ENCODE measurements around the gene SLC22A6.
"Not testable (repeated sequence)": the region's sequence is repeated elsewhere in the genome, so short reads cannot be mapped to it uniquely, and the experiment has no call there.

SLC22A6 gene

DNA sequence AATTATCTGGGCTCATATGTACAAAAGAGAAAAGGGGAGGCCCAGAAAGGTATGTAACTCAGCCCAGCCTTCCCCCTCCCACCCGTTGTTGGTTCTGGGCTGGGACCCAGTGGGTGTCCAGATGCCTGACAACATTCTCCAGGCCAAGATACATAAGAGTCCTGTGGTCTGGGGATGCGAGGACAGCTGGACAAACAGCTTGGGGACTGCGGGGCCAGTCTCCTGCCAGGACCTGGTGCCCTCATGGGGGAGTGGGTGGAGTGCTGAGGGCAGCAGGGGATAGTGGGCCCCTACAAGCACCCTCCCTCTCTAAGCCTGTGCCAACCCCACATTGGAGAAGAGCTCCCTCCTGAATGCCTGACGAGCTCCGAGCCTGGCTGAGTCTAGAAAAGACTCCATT, 3.5 kb upstream of the SLC22A6 start:
- DNase-seq (ENCODE audit: low read depth, low spot score): no peak

DNA sequence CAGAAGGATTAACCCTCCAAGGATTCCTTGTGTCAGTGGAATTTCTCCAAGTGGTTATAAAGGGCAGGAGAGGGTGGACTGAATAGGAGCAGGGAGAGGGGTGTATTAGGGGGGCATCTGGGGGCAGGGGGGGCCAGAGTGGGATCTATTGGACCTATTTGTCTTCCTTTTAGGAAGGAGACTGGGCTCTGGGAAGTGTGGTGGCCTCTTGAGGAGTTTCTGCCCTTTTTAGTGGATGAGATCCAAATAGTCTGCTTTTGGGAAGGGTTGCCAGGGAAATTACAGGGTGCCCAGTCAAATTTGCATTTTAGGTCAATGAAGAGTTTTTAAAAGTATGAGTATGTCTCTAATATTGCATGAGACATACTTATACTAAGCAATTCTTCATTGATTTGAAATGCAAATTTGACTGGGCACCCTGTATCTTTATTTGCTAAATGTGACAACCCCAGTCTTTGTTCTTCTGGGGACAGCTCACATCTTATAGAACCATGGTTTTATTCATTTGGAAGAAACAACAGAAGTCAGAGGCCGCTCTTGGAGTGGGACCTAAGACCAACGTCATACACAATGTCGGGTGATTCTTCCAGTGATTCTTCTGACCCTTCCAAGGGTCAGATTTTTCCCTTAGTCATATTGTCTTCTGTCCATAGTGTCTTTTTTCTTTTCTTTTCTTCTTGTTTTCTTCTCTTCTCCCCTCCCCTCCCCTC, 429 bp upstream of the SLC22A6 start:
- no peak for DNase-seq (ENCODE audit: low read depth, low spot score)

DNA sequence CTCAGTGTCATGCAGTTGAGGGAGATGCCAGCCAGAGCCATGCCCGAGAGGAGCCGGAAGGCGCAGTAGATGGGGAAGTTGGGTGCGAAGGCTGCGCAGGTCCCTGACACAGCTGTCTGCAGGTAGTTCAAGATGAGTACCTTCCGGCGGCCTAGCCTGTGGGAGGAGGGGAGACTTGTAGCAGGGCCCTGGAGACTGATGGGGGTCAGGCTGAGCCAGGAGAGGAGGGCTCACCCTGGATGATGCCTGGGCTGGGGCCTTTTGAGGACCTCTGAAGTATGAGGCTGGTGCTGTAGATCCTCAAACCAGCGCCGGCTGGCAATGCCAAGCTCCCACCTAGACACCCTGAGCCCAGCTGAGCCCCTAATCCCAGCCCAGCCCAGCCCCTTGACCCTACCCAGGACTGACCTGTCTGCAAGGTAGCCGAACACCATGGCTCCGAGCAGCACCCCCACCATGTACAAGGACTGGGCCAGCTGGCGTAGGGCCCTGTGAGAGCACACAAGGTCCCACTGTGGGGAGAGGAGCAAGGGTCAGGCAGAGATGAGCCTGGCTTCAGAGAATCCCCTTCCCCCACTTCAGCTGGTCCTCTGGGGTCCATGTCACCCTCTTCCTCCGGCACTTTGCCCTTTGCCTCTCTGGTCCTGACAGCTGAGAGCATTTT, 1.1 kb downstream of the SLC22A6 start:
- DNase-seq (ENCODE audit: low read depth, low spot score): no peak

DNA sequence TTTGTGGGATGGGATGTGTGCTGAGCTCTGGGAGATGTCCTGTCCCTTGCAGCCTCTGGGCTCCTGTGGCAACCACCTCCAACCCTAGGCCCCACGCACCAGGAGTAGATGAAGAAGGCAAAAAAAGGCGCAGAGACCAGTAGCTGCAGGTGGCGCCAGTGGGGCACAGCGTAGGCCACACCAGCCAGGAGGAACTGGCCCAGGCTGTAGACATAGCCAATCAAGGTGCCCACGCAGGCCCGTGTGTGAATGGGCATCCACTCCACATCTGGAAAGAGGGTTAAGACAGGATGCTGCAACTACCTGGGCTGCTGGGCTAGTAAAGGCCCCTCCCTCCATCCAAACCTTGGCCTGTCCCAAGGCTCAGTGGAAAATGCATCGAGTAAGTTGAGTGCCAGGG, 3.0 kb downstream of the SLC22A6 start:
- no peak for DNase-seq (ENCODE audit: low read depth, low spot score)

DNA sequence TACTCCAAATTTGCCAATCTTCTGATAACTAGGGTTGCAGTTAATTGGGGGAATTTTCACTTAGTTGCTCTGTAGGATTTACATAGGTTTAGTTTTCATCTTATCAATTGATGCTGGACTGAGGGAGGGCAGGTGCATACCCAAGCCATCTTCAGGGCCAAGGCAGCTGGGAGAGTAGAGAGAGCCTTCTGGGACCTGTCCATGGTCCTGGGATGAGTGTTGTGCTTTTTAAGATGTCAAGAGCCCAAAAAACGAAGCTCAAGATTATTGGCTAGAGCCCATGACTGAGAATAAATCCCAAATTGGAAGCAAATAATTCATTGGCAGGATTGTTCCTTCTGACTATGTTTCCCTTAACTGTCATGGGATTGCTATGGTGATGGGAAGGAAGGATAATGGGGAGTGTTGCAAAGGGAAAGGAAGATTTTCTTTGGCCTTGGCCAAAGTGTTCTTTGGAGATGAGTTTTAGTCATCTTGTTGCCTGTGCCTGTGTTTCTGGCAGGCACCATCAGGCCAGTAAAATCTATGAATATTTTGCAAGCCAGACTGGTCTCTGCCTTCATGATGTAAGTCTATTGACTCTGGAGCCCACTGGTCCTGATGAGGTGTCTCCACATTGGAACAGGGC, 4.5 kb downstream of the SLC22A6 start:
- DNase-seq (ENCODE audit: low read depth, low spot score): no peak

DNA sequence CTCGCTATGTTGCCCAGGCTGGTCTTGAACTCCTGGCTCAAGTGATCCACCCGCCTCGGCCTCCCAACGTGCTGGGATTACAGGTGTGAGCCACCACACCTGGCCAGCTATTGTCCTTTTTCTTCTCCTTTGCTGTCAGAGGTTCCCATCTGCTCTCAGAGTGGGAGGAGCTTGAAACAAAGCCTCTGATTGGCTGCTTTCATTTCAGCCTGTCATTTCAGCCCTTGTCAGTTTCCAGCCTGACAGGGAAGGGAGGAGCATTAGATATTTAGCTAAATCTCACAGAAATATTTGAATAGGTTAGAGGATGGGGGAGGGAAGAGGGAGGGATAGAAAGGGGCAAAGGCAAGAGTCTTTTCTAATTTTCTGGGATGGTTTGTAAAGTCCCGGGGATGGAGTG, 8.7 kb downstream of the SLC22A6 start:
- no peak for DNase-seq (ENCODE audit: low read depth, low spot score)

DNA sequence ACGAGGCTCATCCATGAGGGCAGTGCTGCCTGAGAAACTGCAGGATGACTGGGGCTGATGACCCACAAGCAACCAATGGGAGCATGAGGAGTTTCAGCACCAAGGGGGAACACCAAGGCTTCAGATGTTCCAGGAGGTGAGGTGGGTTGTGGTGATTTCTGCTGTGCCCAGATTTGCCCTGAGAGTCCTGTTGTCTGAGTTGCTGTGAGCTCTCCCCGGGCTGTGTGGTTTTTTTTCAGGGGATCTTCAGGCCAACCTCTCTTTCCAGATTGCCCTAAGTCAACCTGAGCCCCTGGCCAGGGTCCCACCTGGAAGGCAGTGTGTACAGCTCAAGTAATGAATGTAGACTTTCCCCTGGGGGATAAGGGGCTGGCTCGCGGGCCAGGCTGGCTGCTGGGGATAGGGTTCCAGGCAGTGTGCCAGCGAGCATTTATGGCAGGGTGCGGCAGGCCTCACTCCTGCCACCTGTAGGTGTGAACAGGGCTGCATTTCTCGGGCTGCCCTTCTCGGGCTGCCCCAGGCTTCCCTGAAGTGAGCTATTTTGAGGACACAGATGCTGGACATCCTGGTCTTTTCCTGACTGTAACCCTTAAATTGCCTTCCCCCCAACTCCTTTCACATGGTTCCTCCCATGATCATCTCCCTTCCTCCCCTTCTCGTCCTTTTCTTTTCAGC, 9.8 kb downstream of the SLC22A6 start:
- DNase-seq (ENCODE audit: low read depth, low spot score): no peak

DNA sequence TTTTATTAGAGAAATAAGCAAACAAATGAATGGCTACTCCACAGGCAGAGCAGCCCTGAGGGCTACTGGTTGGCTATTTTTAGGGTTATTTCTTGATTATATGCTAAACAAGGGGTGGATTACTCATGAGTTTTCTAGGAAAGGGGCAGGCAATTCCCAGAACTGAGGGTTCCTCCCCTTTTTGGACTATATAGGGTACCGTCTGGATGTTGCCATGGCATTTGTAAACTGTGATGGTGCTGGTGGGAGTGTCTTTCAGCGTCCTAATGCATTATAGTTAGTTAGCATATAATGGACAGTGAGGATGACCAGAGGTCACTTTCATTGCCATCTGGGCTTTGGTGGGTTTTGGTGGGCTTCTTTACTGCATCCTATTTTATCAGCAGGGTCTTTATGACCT, 19.2 kb downstream of the SLC22A6 start:
- DNase-seq (ENCODE audit: low read depth, low spot score): no peak

DNA sequence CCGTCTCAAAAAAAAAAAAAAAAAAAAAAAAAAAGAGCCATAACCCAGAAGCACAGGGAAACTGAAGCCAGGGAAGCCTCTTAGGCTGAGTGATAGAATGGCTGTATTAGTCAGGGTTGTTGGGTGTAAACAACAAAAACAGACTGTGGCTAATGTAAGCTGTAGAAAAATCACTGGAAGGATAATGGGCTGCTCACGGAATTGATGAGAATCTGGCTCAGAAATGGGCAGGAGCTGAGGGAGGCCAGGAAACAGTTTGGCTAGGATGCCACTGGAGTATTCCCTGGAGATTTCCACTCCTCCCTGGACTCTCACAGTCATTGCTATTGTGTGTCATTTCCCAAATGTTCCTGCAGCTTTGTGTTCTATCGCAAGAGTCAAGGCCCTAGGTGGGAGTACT, 22.4 kb downstream of the SLC22A6 start:
- DNase-seq (ENCODE audit: low read depth, low spot score): no peak

DNA sequence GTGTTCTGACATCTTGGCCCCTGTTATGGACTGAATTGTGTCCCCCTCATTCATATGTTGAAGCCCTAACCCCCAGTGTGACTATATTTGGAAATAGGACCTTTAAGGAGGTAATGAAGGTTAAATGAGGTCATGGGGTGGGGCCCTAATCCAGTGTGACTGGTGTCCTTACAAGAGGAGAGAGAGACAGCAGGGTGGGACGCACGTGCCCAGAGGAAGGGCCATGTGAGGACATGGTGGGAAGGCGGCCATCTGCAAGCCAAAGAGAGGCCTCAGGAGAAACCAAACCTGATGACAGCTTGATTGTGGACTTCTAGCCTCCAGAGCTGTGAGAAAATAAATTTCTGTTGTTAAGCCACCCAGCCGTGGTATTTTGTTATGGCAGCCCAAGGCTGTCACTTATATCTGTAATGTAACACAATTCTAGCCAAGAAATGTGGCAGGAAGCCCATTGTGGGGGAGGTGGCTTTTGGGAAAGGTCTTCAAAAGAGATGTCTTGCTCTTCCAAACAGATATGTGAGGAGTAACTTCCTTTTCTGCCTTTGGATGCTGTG, 23.7 kb downstream of the SLC22A6 start:
- DNase-seq (ENCODE audit: low read depth, low spot score): no peak

DNA sequence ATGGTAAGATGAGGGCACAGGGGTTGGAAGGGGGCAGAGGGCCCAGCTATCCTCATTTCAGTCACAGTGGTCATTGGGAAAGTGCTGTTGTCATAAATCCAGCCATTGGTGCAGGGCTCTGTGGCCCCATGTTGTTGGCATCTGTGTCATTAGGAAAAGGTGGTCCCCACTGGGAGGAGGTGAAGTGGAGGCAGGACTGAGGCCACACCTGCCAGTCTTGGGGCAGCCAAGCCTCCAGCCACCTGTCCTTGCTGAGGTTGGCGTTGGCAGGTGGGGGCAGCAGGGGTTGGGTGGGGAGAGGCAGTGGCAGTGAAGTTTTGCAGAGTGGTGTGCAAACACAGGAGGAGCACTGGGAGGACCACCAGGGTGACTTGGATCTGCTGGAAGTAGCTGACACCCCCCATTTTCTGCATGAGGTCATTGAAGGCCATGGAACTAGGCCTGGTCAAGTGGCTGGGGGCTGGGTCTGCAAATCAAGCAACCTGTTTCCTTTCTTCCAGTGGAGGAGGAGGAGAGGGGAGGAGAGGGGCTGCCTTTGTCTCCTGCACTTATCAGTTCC, 25.3 kb downstream of the SLC22A6 start:
- no peak for DNase-seq (ENCODE audit: low read depth, low spot score)

DNA sequence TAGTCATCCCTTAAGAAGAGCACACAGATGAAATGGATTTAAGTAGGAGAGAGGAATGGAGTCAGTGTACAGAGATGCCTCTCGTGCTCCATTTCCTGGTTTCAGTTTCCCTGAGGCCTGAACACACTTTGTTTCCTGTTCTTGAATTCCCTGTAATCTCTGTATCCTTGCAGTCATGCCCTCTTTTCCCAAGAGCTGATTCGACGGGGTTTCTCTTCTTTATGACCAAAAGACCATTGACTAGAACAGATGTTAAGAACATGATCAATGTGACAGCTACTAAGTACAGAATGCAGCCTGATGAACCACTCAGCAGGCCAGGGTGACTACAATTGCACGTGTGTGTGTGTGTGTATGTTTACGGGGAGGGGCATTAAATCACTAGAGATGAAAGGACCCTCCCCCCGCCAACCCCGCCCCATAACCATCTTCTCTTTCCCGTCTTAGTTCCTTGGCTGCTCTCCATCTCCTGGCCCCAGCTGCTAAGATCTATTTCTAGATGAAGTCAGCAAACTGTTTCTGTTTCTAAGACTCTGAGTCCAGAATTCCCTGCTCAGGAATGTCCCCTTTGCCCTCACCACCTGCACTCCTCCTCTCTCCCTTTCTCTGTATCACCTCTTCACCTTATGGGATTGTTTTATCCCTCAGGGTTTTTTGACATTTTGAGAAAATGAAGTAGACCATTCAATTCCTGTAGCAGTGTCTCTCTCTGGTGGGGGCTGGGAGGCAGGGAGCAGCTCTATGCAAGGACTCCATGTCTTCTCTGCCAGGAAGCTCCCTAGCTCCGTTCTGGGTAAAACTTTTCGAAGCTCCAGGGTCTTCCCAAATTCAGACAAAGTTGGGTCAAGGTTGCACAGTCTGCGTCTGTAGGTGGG, 26.0 kb downstream of the SLC22A6 start:
- DNase-seq (ENCODE audit: low read depth, low spot score): no peak

DNA sequence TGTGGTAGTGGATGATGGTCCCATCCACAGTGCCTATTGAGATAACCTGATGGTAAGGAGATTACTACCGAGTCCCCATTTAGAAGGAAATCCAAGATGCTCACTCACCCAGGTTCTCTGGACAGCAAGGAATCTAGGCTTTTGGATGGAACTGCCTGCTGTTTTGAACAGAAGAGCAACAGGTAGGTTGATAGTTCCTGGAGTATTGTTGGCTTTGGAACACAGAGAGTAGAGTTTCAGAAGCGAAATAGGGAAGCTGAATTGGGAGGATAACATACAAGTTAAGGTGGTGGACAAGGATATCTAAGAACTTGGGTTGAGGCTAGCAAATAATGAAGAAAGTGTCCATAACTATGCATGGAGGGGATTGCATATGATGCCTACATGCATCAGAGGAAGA, 27.6 kb downstream of the SLC22A6 start:
- no peak for DNase-seq (ENCODE audit: low read depth, low spot score)

DNA sequence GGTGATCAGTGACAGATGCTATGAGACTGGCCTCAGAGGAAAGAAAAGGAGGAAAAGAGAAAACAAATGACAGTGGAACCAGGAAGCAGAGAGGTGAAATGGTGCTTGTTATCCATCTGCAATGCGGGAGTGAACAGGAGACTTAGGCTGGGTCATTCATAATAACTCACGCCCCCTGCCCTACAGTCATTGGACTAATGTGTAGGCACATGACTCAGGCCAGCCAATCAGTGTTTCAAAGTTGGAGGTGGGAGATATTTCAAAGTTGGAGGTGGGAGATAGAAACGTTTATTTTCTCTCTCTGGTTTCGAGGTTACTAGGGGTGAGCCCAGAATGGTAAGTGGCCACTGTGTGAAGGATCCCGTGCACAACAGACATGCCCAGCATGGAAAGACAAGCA, 30.3 kb downstream of the SLC22A6 start:
- DNase-seq (ENCODE audit: low read depth, low spot score): no peak

DNA sequence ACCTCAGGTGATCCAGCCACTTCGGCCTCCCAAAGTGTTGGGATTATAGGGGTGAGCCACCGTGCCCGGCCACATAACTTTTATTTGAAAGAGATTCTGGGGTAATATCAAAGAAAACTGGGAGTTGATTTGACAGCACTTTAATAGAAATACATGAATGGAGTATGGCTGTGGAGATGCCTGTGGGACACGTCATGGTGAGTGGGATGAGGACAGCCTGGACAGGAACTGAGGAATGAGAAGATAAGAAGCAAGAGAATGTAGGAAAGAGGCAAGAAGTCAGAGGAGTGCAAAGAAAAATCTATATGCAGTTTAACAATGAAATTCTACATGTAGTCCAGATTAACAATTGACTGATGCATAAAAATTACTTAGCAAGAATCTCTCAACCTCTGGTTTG, 31.0 kb downstream of the SLC22A6 start:
- DNase-seq (ENCODE audit: low read depth, low spot score): no peak

DNA sequence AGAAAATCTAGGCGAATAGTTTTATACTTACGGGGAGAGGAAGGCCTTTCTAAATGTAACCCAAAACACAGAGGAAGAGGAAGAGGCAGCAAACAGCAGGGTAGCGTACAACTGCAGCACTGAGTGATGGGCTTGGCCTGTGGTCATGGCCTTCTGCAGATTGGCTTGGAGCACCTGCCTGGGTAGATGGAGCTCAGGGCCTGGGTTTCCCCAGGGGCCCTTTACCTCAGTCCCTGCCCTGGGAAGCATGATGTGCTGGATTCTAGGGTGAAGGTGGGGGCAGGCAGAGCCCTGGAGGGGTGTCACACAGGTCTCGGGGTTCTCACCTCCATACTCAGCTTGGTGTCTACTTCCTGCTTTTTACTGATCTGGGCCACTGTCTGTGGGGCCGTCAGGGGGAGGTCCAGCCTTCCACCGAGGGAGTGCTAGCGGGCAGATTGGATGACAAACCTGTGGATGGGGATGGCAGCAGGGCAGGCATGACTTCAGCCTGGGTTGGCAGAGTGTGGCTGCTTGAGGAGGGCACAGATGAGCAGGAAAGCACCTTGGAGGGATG, 35.9 kb downstream of the SLC22A6 start:
- DNase-seq (ENCODE audit: low read depth, low spot score): no peak

DNA sequence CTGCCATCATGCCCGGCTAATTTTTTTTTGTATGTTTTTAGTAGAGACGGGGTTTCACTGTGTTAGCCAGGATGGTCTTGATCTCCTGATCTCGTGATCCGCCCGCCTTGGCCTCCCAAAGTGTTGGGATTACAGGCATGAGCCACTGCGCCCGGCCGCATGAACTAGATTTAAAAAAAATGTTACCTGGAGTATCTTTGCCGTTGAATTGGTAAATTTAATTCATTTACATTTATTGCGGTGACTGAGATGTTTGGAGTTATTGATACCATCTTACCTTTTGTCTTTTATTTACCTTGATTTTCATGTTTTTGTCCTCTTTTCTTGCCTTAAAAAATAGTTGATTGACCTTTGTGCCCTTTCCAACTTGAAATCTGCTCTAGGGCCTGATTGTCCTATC, 39.2 kb downstream of the SLC22A6 start:
- DNase-seq (ENCODE audit: low read depth, low spot score): not testable (repeated sequence)

DNA sequence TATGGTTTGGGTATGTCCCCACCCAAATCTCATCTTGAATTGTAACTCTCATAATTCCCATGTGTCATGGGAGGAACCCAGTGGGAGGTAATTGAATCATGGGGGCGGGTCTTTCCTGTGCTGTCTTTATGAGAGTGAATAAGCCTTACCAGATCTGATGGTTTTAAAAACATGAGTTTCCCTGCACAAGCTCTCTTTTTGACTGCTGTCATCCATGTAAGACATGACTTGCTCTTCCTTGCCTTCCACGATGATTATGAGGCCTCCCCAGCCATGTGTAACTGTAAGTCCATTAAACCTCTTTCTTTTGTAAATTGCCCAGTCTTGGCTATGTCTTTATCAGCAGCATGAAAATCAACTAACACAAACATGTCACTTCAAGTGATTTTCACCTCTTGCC, 47.2 kb downstream of the SLC22A6 start:
- not testable (repeated sequence) for DNase-seq (ENCODE audit: low read depth, low spot score)

DNA sequence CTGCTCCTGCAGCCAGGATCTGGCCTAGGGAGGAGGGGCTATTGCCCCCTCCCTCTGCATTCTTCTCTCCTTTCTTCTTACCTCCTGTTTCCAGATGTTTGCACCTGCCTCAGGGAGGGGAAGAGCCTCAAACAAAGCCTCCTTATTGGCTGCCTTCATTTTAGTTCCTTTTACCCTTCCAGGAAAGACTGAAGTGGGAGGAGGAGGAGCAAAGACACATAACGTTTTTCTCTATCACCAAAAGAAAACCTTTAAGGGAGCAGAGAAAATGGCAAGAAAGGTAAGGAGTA, 50.3 kb downstream of the SLC22A6 start:
- no peak for DNase-seq (ENCODE audit: low read depth, low spot score)

DNA sequence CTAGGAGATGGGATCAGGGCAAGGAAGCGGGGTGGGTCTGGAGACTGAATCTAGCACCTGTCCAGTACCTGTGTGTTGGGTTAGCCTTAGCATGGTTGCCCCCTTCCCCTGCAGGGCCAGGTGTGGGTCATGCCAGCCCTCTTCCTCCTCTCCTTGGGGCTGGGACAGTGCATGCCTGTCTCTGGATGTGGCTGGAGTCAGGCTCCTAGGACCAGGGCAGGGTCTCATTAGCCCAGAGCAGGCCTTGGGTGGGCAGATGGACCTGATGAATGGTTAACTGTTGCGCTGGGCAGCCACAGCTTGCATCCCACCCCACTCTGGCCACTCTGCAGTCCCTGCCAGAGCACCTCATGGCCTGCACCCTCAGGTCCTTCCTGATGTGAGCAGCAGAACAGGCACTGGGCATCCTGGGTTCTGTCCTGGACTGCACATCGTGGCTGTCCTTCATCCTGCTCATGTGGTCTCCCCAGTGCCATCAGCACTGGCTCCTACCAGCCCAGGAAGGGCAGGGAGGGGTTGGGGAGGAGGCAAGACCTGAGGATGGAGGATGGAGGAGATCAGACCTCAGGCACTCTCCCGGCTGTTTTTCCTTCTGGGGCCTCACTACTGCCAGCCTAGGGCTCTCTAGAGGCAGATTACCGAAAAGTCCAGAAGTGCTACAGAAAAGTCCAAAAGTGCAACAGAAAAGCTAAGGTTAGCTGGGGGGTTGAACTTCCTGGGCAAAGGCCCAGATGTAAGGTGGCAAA, 50.8 kb downstream of the SLC22A6 start:
- no peak for DNase-seq (ENCODE audit: low read depth, low spot score)

Data from activated naive CD8-positive, alpha-beta T cell treated with anti-CD3 and anti-CD28 coated beads, Interleukin-2, amount 50 U/mL, for 16 hours (primary cell).